22Rv1 (cell line): ENCODE measurements around the gene DIP2C.

Source experiments
- CTCF ChIP-seq: fragments of 450-650 bp; IDR thresholded peaks from 2 replicates; pipeline ENCODE4 v1.5.1; 2017; ENCODE audit warnings: mild to moderate bottlenecking
- ZFX ChIP-seq: fragments of 450-650 bp; IDR thresholded peaks from 2 replicates; pipeline ENCODE4 v1.6.1; 2017; ENCODE audit warnings: antibody characterized with exemption, borderline replicate concordance

DNA sequence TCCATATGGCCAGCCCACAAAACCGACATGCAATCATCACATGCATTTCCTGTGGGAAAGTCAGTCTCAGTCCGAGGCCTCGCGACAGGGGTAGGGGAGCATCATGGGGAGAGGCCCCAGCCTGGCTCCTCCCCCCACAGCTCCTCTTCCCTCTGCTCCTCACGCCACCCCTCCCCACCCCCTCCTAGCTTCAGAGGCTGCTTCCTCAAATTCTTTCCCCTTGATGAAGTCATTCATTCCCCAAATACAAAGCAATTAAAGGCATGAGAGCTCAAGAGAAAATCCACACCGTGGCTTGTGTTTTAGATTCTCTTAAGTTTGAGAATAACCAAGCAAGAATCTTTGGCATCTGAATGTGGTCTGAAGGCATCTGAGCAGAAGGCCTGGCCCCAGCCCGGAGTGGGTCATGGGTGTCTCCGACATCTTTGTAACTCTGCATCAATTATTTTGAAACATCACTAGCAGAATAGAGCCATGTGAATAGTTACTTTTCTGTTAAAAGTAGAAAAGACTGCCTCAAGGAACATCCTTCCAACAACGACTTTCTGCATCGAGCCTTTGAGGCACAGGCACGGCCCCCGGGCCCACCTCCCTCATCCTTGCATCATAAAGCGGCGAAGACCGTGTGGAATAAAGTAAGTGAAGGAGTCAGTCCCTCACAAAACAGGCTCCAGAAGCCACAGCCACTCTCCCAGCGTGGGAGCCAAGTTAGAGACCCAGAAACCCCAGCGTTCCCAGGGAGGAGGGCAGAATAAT, 90.9 kb downstream of the DIP2C start:
- TF ChIP-seq CTCF (no peak), ZFX (no peak)
